Activated naive CD8-positive, alpha-beta T cell treated with anti-CD3 and anti-CD28 coated beads, Interleukin-2, amount 10 ng/mL, durations not matched to agents 7 days and 5 days (primary cell): ENCODE results near the gene MLH3. TPM values are rescaled to one million over a fixed set of nuclear protein-coding genes. Genes with fewer than 3 reads are reported as not detected.
A peak's percentile ranks its signal among the peaks of the same experiment; 100 is the strongest.

Source experiments
- ATAC-seq: fragments of 150-1000 bp; cut with Tn5 transposase; one replicate; pipeline ENCODE4 v1.10.0; 2021; ENCODE audit warnings: low read depth, moderate library complexity
- POLR2A ChIA-PET: fragments of 350-600 bp; sonication (Branson Sonifier 250); formaldehyde crosslinking; loops from one replicate; lab custom pipeline; 2021; ENCODE audit warnings: antibody characterized with exemption; lab: Charles Lee
- DNase-seq: peaks from one replicate; pipeline ENCODE4 v3.0.0; 2021
- H3K27ac Mint-ChIP-seq: one replicate; pipeline ENCODE4 v1.8.0; 2022; ENCODE audit warnings: mild to moderate bottlenecking, mixed read lengths
- H3K27me3 Mint-ChIP-seq: one replicate; pipeline ENCODE4 v1.8.0; 2022; ENCODE audit warnings: mild to moderate bottlenecking, moderate library complexity, mixed read lengths
- H3K36me3 Mint-ChIP-seq: one replicate; pipeline ENCODE4 v1.8.0; 2021; ENCODE audit warnings: mild to moderate bottlenecking, mixed read lengths
- H3K4me1 Mint-ChIP-seq: one replicate; pipeline ENCODE4 v1.8.0; 2021; ENCODE audit warnings: mixed read lengths
- H3K4me3 Mint-ChIP-seq: one replicate; pipeline ENCODE4 v1.8.0; 2022; ENCODE audit warnings: mild to moderate bottlenecking, moderate library complexity, mixed read lengths
- H3K9me3 Mint-ChIP-seq: one replicate; pipeline ENCODE4 v1.8.0; 2021; ENCODE audit warnings: mixed read lengths
- total RNA-seq, 2 experiments: library from RNA; stranded (reverse); gene quantifications; one replicate each; pipeline ENCODE4 v1.2.3, GENCODE V29; 2021

Gene MLH3
- total RNA-seq, 2 experiments from 2014 or later: 18.0 to 18.2 TPM

- Mint-ChIP-seq H3K27ac (no peak overlapping the region), H3K27me3 (peaks cover 1% of the 10 kb centered on the region)
- POLR2A ChIA-PET: no interaction called here
These were observed 73.9 kb downstream of the MLH3 start for GRCh38 chr14:74977164-74977900.

GRCh38 chr14:74976264-74977113 is 74.8 kb downstream of the MLH3 start:
- peaks cover 9% of the 10 kb centered on the region for H3K4me1 Mint-ChIP-seq
- H3K9me3 Mint-ChIP-seq: no peaks in the 10 kb centered on the region
- ATAC-seq: no peak
- no peaks in the 10 kb centered on the region for H3K36me3 Mint-ChIP-seq
- peaks cover 2% of the 10 kb centered on the region for H3K27me3 Mint-ChIP-seq
- DNase-seq: no peak
- H3K27ac Mint-ChIP-seq: peak overlapping the region; percentile 26
- POLR2A ChIA-PET: interaction anchor here (1.4 kb wide), 1 partner anchor 150 kb away, joined by 4 read pairs; the partner anchor contains the start of gene NEK9
- no peak overlapping the region for H3K4me3 Mint-ChIP-seq

More at GRCh38 chr14:74977164-74977900, 73.9 kb downstream of the MLH3 start:
- ATAC-seq (no peak), DNase-seq (no peak)
- Mint-ChIP-seq H3K9me3 (no peaks in the 10 kb centered on the region), H3K4me3 (no peak overlapping the region), H3K4me1 (peaks cover 9% of the 10 kb centered on the region), H3K36me3 (no peaks in the 10 kb centered on the region)

- H3K27me3 Mint-ChIP-seq: peaks cover 2% of the 10 kb centered on the region
- no peaks in the 10 kb centered on the region for H3K9me3 Mint-ChIP-seq
- no peak overlapping the region for H3K27ac Mint-ChIP-seq
These were observed 76.0 kb downstream of the MLH3 start for GRCh38 chr14:74975059-74975810.

GRCh38 chr14:74974364-74975058 is 76.8 kb downstream of the MLH3 start:
- ATAC-seq (no peak), DNase-seq (no peak)
- Mint-ChIP-seq H3K27ac (peak overlapping the region; percentile 24), H3K36me3 (no peaks in the 10 kb centered on the region), H3K27me3 (peaks cover 4% of the 10 kb centered on the region), H3K9me3 (no peaks in the 10 kb centered on the region), H3K4me3 (no peak overlapping the region), H3K4me1 (peaks cover 9% of the 10 kb centered on the region)
- POLR2A ChIA-PET: interaction anchor here (1.4 to 2.1 kb wide), 2 partner anchors 29 to 152 kb away, joined by 4 to 9 read pairs; partner anchors contain the start of genes EIF2B2 and NEK9

More at GRCh38 chr14:74975059-74975810, 76.0 kb downstream of the MLH3 start:
- DNase-seq (no peak), ATAC-seq (no peak)
- H3K4me1 Mint-ChIP-seq: peaks cover 9% of the 10 kb centered on the region
- H3K36me3 Mint-ChIP-seq: no peaks in the 10 kb centered on the region
- no peak overlapping the region for H3K4me3 Mint-ChIP-seq
- POLR2A ChIA-PET: interaction anchor here (1.4 kb wide), 1 partner anchor 151 kb away, joined by 4 read pairs; the partner anchor contains the start of gene NEK9

GRCh38 chr14:74973905-74974363 is 77.3 kb downstream of the MLH3 start:
- H3K9me3 Mint-ChIP-seq: no peaks in the 10 kb centered on the region
- POLR2A ChIA-PET: interaction anchor here (0.9 to 2.1 kb wide), 2 partner anchors 29 to 153 kb away, joined by 3 to 9 read pairs; partner anchors contain the start of genes EIF2B2 and NEK9
- H3K27ac Mint-ChIP-seq: peak overlapping the region; percentile 24

GRCh38 chr14:74973003-74973653 is 78.1 kb downstream of the MLH3 start:
- peak; percentile 65 for DNase-seq
- POLR2A ChIA-PET: interaction anchor here (0.9 to 2.1 kb wide), 2 partner anchors 30 to 153 kb away, joined by 3 to 9 read pairs; partner anchors contain the start of genes EIF2B2 and NEK9
- Mint-ChIP-seq H3K27me3 (peaks cover 8% of the 10 kb centered on the region), H3K9me3 (no peaks in the 10 kb centered on the region), H3K36me3 (no peaks in the 10 kb centered on the region), H3K27ac (no peak overlapping the region), H3K4me1 (peaks cover 9% of the 10 kb centered on the region), H3K4me3 (no peak overlapping the region)
- ATAC-seq: peak; percentile 92

More at GRCh38 chr14:74973905-74974363, 77.3 kb downstream of the MLH3 start:
- H3K36me3 Mint-ChIP-seq: no peaks in the 10 kb centered on the region
- no peak for ATAC-seq
- DNase-seq: no peak
- H3K4me1 Mint-ChIP-seq: peaks cover 9% of the 10 kb centered on the region
- peaks cover 8% of the 10 kb centered on the region for H3K27me3 Mint-ChIP-seq
- no peak overlapping the region for H3K4me3 Mint-ChIP-seq

- Mint-ChIP-seq H3K9me3 (no peaks in the 10 kb centered on the region), H3K4me1 (peaks cover 7% of the 10 kb centered on the region), H3K4me3 (no peak overlapping the region), H3K36me3 (no peaks in the 10 kb centered on the region), H3K27ac (no peak overlapping the region), H3K27me3 (peaks cover 17% of the 10 kb centered on the region)
- no peak for ATAC-seq
- POLR2A ChIA-PET: no interaction called here
- no peak for DNase-seq
These were observed 82.5 kb downstream of the MLH3 start for GRCh38 chr14:74968811-74969210.

- Mint-ChIP-seq H3K27me3 (peaks cover 21% of the 10 kb centered on the region), H3K36me3 (no peaks in the 10 kb centered on the region), H3K4me3 (no peak overlapping the region), H3K9me3 (no peaks in the 10 kb centered on the region), H3K27ac (no peak overlapping the region), H3K4me1 (peaks cover 8% of the 10 kb centered on the region)
- ATAC-seq: no peak
- POLR2A ChIA-PET: no interaction called here
- DNase-seq: no peak
These were observed 85.6 kb downstream of the MLH3 start for GRCh38 chr14:74965486-74966153.

GRCh38 chr14:74964787-74965485 is 86.3 kb downstream of the MLH3 start:
- POLR2A ChIA-PET: interaction anchor here (1.4 kb wide), 1 partner anchor 35 kb away, joined by 3 read pairs; no protein-coding TSS in a partner anchor
- ATAC-seq (no peak), DNase-seq (no peak)
- H3K4me1 Mint-ChIP-seq: peaks cover 8% of the 10 kb centered on the region
- H3K27ac Mint-ChIP-seq: no peak overlapping the region
- no peaks in the 10 kb centered on the region for H3K9me3 Mint-ChIP-seq
- no peak overlapping the region for H3K4me3 Mint-ChIP-seq
- peaks cover 24% of the 10 kb centered on the region for H3K27me3 Mint-ChIP-seq
- H3K36me3 Mint-ChIP-seq: no peaks in the 10 kb centered on the region
